Hepatic stellate cell (primary cell): Measurements from ENCODE around the gene GPC1.

Experiments
- DNase-seq: peaks from one replicate; pipeline ENCODE4 v3.0.0; 2011; ENCODE audit warnings: low spot score

The GPC1 gene

DNA sequence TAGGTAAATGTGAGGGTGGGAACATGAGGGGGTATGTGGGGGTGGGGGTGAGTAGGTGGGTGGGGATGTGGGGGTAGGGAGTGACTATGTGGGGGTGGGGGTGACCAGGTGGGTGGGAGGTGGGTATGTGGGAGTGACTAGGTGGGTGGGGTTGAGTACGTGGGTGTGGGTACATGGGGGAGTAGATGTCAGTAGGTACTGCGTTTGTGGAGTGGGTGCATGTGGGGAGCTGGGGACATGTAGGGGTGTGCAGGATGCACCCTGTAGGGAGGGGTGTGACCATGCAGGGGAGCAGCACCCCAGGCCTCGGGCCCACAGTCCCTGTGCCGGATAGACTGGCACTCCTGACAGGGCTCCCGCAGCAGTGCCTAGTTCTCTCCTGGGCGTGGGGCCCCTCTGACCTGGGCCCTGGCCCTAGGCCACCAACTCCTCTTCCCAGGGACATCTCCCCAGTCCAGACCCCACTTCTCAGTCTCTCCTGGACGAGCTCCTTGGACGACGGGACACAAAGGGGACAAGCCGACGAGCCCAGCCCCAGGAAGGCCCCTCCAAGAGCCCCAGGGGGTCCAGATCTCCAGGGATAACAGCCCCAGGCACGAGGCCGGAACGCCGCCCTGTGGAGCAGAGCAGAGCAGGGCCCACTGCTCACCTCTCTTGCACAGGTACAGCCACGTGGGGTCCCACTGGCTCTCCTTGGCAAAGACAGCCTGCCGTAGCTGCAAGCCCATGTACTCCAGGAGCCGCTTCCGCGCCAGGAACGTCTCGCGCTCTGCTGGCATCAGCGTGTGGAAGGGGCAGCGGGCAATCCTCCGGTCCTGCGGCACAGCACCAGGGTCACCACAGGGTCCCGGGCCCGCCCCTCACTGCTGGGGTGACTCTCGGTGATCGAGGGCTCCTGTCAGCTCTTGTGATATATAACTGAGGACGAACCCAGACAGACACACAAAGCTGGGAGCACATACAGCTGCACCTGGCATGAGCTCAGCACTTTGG is 64.1 kb downstream of the GPC1 start:
- DNase-seq = no peak

DNA sequence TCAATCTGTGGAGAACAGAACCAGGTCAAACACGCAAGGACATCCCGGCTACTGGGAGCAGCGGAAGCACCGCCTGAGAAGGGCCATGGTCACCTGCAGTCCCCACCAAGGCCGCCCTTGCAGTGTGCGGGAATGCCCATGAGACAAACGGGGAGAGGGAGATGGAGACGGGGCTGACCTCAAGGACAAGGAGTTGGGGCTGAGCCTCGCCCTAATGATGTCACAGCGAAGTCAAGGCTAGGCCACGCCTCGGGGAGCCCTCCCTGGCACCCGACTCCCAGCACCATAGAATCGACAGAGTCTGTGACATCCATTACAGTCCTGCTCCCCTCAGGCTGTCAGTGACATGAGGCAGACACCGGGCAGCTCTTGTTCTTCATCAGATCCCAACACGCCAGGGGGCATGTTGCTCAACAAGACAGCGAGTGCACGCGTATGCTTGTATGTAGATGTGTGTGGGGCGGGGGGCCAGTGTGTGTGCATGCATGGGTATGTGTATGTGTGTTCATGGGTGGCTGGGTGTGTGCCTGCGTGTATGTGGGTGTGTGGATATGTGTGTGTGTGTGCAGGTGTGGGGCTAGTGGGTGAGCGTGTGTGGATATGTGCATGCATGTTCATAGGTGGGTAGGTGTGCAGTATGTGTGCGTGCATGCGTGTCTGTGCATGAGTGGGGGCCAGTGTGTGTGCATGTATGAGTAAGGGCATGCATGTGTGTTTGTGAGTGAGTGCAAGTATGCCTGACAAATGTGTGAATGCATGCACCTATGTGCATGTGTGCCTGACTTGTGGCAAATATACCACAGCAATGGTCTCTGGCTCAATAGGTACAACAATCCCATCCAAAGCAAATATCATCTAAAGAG is 65.3 kb downstream of the GPC1 start:
- DNase-seq = no peak

DNA sequence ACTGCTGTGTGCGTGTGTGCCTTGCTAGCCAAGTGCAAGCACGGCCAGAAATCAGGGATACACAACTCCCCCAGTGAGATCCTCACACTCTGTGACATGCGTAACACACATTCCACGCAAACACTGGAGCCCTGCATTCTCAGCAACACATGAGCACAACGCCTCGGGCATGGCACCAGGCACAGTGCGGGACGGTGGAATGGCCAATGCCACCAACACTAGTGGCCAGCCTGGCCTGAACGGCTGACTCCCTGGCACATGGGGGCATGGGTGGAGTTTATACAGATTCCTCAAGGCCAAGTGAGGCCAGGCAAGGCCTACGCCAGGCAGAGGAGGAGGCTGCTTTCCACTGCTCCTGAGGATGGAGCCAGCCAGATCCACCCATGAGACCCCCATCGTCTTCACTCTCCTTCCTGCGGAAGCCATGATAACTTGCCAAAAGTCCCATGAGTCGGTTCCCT is 66.1 kb downstream of the GPC1 start:
- no peak for DNase-seq

DNA sequence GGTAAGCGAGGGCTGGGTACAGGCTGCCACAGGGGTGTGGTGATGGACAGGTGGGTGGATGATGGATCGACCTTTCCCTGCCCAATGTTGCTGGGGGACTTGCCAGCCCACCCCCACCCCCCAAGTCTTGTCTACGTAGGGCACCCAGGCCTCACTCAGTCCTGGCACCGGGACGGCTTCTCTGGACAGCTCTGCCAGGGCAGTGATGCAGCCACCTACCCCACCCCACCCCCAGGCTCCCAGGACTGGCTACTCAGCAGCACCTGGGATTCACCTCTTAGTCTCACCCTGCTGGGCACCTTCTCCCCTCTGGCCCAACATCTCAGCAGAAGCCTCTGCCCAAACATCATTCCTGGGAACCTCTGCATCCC is 66.6 kb downstream of the GPC1 start:
- DNase-seq = no peak

DNA sequence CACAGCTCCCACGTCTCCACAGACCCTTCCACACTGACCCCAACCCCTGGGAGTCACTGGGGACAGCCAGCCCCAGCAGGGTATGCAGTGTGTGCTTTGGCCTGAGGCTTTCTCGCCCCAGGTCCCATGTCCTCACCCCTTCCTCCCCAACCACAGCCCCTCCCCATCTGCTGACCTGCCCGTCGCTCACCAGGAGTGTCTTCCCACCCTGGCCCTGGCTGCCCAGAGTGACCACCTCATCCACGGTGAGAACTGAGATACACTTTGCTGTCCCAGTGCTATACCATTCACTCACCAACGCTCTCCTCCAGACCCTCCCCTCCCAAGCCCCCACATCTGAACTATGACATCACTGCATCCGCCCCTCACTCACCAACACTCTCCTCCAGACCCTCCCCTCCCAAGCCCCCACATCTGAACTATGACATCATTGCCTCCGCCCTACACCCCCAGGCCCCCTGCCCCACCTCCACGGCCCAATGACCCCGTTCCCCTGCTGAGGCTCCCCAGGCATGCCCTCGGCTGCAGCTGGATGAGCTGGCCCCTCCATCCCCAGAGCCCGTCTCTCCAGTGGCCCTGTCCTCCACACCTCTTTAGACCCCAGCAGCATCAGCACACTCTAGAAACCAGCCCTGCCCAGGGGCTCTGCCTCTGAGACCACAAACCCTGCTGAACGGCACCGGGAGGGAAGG is 67.1 kb downstream of the GPC1 start:
- DNase-seq = no peak

DNA sequence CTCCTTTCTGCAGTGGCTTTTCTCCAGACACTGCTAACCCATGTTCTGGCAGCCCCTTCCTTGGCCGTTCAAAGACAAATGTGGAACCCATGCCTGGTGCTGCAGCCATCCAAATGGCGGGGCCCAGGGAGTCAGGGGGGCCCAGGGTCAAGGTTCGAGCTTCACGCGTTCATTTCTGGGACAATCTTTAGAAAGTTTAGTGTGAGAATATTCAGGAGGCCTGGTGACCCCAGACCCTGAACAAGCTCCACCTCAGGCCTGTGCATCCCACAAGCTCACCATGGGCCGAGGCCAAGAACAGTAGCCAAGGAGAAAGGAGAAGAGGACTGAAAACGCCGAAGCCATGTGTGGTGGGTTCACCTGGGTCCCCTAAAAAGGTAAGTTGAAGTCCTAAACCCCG is 67.9 kb downstream of the GPC1 start:
- DNase-seq = no peak

DNA sequence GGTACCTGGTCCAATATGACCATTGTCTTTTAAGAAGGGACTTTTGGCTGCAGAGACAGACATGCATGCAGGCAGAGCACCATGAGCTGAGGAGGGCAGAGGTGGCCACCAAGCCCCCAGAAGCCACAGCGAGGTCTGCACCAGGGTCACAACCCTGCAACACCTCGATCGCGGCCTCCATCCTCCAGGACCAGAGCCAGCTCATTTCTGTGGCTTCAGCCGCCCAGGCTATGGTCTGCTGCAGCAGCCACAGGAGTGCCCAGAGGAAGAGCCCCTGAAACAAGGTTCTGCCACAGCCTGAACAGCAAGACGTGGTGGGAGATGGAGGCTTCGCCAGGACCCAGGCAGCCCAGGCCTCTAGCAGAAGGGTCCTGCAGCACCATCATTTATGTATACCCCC is 68.4 kb downstream of the GPC1 start:
- DNase-seq = no peak

DNA sequence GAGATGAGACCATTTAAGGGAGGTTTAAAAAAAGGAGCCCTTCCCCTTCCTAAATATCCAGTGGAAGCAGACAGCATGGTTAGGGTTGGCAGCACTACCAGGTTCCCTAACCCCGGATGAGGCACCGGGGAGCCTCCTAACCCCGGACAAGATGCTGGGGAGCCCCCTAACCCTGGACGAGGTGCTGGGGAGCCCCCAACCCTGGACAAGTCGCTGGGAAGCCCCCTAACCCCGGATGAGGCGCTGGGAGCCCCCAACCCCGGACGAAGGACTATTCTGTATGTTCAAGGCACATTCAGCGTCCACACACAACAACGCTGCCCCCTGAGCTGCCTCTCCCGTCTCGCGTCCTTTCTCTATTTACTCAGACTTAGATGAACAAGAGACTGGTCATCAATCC is 70.4 kb downstream of the GPC1 start:
- DNase-seq = no peak

DNA sequence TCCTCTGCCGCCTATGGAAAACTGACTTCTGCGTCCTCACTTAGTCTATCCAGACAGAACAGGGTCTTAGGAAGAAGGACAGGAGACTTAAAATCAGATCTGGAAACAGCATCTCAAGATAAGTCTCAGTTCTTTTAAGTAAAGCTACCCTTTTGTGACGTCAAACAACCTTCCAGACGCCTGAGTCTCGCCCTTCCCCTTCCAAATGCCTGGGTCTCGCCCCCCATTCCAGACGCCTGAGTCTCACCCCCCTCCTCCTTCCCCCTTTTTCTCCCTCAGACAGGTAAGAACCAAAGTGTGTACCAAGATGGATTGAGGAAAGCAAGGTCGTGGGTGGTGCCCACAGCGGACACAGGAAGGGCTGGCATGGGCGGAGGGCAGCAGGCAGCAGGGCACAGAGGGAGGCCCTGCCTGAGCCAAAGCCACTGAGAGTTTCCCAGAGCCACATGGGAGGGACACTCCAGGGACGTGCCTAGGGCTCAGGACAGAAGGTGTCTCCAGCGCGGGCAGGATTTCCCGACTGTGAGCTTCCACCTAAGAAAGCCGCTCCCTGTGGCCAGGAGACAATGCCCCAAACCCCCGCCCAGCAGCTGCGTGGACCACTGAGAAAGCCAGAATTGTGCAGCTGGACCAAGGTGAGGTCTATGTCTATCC is 71.1 kb downstream of the GPC1 start:
- DNase-seq = no peak

DNA sequence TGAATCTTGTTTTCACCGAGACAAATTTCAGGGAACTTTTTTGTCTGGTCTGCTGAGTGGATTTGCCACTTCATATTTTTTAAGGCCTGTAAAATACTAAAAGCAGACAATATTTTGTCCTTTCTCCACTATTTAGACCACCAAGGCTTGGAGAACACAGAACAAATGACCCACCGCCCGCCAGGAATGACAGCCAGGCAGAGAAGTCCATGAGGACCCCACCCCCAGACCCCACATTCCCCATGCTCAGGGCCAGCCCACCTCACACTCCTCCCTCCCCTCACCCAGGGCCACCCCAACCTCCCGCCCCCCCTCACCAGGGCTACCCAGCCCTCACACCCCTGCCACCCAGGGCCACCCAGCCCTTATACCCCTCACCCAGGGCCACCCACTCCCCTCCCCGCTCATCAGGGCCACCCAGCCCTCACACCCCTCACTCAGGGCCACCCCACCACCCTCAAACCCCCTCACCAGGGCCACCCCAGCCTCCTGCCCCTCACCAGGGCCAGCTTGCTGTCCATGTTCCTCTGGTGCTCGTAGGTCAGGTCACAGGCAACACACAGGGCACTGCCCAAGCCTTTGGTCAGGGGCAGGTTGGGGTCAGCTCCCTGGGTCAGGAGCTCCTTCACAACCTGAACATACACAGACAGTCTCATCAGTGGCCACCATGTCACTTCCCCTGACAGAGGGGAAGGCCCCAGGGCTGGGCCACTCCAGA is 71.8 kb downstream of the GPC1 start:
- no peak for DNase-seq

DNA sequence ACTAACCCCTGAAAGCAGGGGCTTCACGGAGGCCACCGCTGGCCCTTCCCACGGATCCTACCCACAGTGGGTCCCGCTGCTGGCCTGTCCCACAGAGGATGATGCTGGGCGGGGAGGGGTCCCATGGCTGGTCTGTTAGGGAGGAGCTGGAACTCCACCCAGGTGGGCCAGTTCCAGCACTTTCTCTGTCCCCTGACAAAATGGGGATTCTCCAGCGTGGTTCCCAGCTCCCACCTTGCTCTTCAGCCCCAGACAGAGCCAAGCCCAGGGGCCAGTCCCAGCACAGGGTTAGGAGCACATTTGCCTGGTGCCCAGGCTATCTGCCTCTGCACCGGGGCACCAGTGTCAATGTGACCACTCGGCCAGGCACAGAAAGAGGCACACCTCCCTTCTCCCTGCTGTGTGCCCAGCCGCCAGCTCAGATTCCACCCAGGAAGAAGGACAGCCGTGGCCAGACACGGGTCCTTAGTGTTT is 72.4 kb downstream of the GPC1 start:
- no peak for DNase-seq

DNA sequence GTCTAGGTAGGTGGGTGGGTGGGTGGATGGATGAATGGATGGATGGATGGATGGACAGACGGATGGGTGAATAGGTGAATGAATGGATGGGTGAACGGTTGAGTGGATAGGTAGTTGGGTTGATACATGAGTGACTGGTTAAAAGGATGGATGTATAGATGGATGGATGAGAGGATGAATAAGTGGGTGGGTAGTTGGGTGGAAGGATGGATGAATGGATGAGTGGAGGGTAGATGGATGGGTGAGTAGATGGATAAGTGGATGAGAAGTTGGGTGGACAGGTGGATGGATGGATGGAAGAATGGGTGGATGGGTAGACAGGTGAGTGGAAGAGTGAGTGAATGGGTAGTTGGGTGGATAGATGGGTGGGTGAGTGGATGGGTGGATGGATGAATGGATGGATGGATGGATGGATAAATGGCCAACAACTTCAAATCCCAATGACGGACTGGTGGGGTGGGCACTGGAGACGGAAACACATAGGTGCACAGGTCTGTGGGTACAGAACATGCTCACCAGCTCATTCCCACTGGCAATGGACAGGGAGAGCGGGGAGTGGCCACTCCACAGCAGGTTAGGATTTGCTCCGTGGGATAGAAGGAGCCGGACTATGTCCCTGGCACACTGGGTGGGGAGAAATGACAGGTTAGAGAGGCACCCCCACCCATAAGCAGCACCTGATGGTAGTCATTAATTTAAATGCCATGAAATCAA is 73.5 kb downstream of the GPC1 start:
- DNase-seq = no peak

DNA sequence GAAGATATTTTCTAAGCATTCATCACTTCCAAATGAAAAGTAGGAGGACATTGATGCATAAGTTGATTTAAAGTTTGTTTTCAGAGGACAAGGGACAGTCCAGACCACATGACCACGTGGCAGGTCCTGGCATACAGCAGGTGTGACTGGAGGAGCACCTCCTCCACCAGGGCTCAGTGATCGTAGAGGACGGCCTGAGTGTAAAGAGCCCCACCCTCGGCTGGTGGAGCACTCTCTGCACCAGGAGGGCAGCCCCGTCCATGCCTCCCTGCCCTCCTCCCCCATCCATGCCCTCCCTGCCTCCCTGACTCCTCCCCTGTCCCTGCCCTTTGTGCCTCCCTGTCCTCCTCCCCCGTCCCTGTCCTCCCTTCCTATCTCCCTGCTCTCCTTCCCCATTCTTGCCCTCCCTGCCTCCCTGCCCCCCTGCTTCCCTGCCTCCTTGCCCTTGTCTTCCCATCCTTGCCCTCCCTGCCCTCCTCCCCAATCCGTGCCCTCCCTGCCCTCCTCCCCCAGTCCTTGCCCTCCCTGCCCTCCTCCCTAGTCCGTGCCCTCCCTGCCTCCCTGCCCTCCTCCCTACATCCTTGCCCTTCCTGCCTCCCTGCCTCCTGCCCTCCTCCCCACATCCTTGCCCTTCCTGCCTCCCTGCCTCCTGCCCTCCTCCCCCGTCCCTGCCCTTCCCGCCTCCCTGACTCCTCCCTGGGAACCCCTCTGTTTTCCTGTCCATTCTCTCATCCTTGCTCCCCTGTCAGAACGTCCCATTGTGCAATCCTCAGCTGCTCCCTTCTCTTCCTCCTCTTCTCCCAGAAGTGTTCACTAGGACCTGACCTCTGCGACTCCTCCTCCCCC is 74.4 kb downstream of the GPC1 start:
- no peak for DNase-seq

DNA sequence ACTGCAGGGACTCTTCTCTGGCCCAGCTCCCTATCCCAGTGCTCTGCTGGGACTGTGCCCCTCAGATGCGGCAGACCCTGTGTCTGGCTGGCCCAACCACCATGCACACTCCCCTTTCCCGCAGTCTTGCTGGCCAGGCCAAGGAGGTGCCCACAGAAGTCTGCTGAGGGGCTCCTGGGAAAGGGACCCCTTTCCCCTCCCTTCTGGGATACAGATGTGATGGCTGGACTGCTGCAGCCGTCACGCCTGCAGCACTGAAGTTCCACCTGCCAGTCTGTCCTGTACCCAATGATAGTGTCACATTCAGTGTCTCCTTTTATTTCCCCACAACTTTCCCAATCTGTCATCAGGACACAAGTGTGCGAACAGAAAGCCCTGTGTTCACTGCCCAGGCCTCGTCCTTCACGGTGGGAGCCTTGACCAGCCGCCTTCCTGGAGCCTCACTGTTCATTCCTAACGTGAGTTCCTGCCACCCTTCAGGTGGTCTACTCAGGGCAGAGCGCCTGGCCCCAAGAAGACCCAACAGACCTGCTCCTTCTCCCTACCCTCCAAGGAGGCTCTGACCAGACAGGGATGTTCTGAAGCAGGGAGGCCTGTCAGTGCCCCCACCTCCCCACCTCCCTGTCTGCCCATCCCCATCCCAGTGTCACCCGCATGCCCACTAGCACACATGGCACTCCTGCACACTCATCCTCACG is 75.2 kb downstream of the GPC1 start:
- no peak for DNase-seq

DNA sequence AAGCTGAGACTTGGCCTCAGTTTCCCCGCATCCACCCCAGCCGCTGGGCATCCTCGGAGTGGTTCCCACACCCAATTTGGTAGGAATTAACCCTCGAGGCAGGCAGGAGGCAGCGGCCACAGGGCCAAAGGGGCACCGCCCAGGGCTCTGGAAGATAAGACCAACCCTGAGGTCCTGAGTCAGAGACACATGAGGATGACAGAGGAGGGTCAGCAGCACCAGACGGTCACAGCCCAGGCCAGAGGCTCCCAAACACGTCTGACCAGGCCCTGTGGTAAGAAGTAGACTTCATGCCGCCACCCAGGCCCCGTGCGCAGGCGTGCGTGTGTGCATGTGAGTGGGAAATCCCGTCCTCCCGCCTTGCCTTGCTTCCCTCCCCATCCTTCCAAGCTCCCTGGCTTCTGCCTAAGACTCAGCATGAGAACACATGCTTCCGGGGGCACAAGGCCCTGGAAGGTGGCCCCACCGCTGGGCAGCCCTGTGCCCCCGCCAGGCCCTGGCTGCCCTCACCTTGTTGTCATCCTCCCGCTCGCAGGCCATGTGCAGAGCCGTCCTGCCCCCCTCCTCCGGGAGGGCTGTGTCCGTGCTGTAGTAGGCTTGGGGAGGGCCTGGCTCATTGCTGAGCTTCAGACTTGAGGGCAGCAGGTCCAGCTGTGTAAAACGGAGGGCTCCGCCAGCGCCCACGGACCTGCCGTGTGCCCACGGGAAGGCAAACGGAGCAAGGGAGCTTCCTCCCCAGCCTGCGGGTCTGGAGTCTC is 76.1 kb downstream of the GPC1 start:
- no peak for DNase-seq

DNA sequence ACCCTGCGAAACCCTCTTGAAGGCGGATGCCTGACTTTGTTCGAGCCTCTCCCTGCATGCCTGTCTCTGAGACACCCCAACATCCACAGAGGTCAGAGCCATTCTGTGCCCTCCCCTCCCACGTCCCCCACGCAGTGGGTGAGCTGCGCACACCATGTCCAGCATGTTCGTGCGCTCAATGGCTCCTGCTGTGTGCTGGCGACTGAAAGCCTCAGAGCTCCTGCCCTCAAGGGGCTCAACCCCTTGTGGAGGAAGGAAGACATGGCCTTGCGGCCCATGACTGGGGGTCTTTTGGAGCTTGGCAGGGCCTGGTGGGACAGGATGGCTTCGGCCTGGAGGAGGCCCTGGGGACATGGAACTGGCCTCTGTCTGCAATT is 76.6 kb downstream of the GPC1 start:
- no peak for DNase-seq

DNA sequence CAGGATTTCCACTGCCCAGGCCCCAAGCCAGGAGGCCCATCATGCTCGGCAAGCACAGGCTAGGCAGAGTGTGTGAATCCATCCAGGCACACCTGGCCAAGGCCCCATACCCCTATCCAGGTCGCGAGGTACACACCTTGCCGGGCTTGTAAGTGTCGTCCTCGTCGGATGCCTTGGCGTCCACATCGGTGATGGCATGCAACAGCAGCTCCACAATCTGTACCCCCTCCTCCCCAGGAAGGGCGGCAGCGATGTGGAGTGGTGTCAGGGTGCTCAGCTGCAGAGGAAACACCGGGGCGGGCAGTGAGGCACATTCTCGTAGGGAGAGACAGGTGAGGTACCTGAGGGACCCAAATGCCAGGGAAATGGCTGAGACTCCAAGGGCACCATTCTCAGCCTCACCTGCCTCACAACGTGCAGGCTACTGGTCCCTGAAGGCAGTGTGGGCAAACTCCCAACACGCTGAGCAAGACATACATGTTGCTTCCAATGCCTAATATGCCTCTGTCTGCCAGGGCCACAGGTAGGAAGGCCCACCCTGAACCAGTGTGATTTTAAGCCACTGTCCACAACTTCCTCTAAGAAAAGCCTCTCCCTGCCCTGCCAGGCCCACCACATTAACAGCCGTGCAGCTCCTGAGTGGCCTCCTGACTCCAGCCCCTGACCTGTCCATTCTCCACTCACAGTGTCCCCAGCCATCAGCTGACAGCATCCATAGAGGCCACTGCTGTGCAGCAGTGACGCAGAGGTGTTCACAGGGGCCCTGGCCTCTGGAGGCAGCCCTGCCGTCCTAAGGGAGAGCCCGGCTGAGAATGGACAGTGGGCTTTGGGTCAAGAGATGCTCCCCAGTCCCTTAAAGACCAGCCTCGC is 77.4 kb downstream of the GPC1 start:
- DNase-seq = no peak
